ENCODE results near the gene NR1D1.

Gene NR1D1

GRCh38 chr17:40075201-40075941, 25.0 kb downstream of the NR1D1 start:
- ATAC-seq (peak; percentile 65), DNase-seq (peak; percentile 79)

- ATAC-seq = no peak
- no peak for DNase-seq
These were observed 25.6 kb downstream of the NR1D1 start for GRCh38 chr17:40074871-40075200.

GRCh38 chr17:40074175-40074512, 26.2 kb downstream of the NR1D1 start:
- ATAC-seq (no peak), DNase-seq (no peak)

- DNase-seq (no peak), ATAC-seq (no peak)
These were observed 26.8 kb downstream of the NR1D1 start for GRCh38 chr17:40073454-40074174.

GRCh38 chr17:40072735-40073346, 27.5 kb downstream of the NR1D1 start:
- ATAC-seq = no peak
- no peak for DNase-seq

- no peak for ATAC-seq
These were observed 28.2 kb downstream of the NR1D1 start for GRCh38 chr17:40072040-40072734.

GRCh38 chr17:40071313-40072039, 28.9 kb downstream of the NR1D1 start:
- no peak for ATAC-seq
- DNase-seq = no peak

More at GRCh38 chr17:40072040-40072734, 28.2 kb downstream of the NR1D1 start:
- no peak for DNase-seq

GRCh38 chr17:40070709-40071312, 29.6 kb downstream of the NR1D1 start:
- ATAC-seq (no peak), DNase-seq (no peak)

GRCh38 chr17:40069751-40070708, 30.4 kb downstream of the NR1D1 start:
- ATAC-seq = peak; percentile 44
- DNase-seq = peak; percentile 50

GRCh38 chr17:40068917-40069750, 31.3 kb downstream of the NR1D1 start:
- DNase-seq = peak; percentile 85
- peak; percentile 45 for ATAC-seq

- ATAC-seq (no peak), DNase-seq (no peak)
These were observed 31.8 kb downstream of the NR1D1 start for GRCh38 chr17:40068584-40068916.

GRCh38 chr17:40068129-40068581, 32.2 kb downstream of the NR1D1 start:
- DNase-seq = no peak
- ATAC-seq = no peak

GRCh38 chr17:40067710-40068109, 32.7 kb downstream of the NR1D1 start:
- DNase-seq (no peak), ATAC-seq (no peak)

- no peak for DNase-seq
- no peak for ATAC-seq
These were observed 34.4 kb downstream of the NR1D1 start for GRCh38 chr17:40065769-40066510.

- DNase-seq = no peak
- no peak for ATAC-seq
These were observed 35.2 kb downstream of the NR1D1 start for GRCh38 chr17:40064971-40065768.

- DNase-seq (no peak), ATAC-seq (peak; percentile 24)
These were observed 36.4 kb downstream of the NR1D1 start for GRCh38 chr17:40063901-40064531.

- ATAC-seq = peak; percentile 7
- DNase-seq = peak; percentile 35
These were observed 37.1 kb downstream of the NR1D1 start for GRCh38 chr17:40063187-40063771.
